Measurements from ENCODE around the gene ZCCHC3.

Gene ZCCHC3

GRCh38 chr20:347317-347639 lies 49.9 kb downstream of the ZCCHC3 start:
- peak overlapping the region; percentile 77 for H3K4me3 ChIP-seq (ENCODE audit: low read length)
- DNase-seq (ENCODE audit: low read depth) = no peak

GRCh38 chr20:347640-348484 lies 50.5 kb downstream of the ZCCHC3 start:
- TF ChIP-seq CTCF (conservative IDR thresholded peaks at IDR 0.05; ENCODE audit: low read depth, low read length) = no peak
- peak; percentile 78 for DNase-seq (ENCODE audit: low read depth)
- H3K4me3 ChIP-seq (ENCODE audit: low read length) = peak overlapping the region; percentile 77

More at GRCh38 chr20:347317-347639, 49.9 kb downstream of the ZCCHC3 start:
- TF ChIP-seq CTCF (conservative IDR thresholded peaks at IDR 0.05; ENCODE audit: low read depth, low read length) = no peak

- TF ChIP-seq CTCF (conservative IDR thresholded peaks at IDR 0.05; ENCODE audit: low read depth, low read length) = no peak
- H3K4me3 ChIP-seq (ENCODE audit: low read length) = no peak overlapping the region
- no peak for DNase-seq (ENCODE audit: low read depth)
Observed at GRCh38 chr20:348972-349841, 51.8 kb downstream of the ZCCHC3 start.

Measured in retinal pigment epithelial cell (primary cell).